ENCODE results near the gene ERO1B.
A peak's percentile ranks its signal among the peaks of the same experiment; 100 is the strongest.
"Not testable (repeated sequence)": the region's sequence is repeated elsewhere in the genome, so short reads cannot be mapped to it uniquely, and the experiment has no call there.

The ERO1B gene

GRCh38 chr1:236281654-236282424, at the start of gene ERO1B:
ERO1B (minus strand) TSS chr1:236281958; CDS start chr1:236281783, 175 bp downstream.
- peak; percentile 98 for DNase-seq

DNA sequence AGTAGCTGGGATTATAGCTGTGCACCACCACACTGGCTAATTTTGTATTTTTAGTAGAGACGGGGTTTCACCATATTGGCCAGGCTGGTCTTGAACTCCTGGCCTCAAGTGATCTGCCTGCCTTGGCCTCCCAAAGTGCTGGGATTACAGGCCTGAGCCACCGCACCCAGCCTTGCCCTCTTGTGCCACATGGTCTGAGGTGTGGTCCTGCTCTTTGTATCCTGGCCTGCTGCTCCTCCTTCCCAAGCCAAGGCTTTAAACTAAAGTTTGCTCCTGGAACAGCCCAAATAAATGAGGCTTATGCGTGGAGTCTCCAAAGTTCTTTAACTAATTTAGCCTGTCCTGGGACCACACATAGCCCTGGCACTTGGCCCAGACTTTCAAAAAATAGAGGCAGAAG, 49.7 kb upstream of the ERO1B start:
- not testable (repeated sequence) for DNase-seq

GRCh38 chr1:236326432-236326831, 44.7 kb upstream of the ERO1B start:
- DNase-seq: no peak

DNA sequence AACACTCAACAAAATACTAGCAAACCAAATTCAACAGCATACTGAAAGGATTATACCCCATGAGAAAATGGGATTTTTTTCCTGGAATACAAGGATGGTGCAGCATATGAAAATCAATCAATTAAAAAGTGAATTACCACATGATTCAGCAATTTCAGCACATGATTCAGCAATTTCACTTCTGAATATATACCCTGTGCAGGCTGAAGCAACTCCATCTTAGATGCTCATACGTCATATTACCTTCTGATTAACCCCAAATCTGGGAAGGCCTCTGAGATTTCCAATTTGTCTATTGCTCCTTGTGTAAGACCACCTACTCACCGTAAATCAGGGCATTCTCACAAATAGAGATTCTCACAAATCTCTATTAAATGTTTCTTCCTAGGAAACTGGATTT, 43.8 kb upstream of the ERO1B start:
- no peak for DNase-seq

GRCh38 chr1:236323819-236324411, 42.2 kb upstream of the ERO1B start:
- no peak for DNase-seq

GRCh38 chr1:236322566-236323409, 41.0 kb upstream of the ERO1B start:
- no peak for DNase-seq

GRCh38 chr1:236321101-236321500, 39.3 kb upstream of the ERO1B start:
- no peak for DNase-seq

- DNase-seq: no peak
Observed at GRCh38 chr1:236320671-236321070, 38.9 kb upstream of the ERO1B start.

DNA sequence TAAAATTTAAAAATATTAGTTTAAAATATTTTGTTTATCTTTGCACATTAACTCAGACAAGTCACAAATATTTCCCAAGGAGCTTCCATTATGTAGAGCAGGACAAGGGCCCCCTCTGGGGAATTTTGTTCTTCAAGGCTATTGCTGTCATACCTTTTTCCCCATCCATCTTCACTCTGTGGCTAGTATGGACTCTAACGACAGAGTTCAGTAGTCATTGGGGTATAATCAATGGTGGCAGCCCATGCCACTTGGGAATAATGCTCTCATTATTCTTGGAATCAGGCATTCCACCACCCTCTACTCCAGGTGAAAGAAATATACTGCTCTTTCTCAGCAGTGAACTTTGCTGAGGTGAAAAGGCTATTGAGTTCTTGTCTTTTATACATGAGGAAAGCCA, 38.5 kb upstream of the ERO1B start:
- no peak for DNase-seq

GRCh38 chr1:236316437-236316836, 34.7 kb upstream of the ERO1B start:
- no peak for DNase-seq

DNA sequence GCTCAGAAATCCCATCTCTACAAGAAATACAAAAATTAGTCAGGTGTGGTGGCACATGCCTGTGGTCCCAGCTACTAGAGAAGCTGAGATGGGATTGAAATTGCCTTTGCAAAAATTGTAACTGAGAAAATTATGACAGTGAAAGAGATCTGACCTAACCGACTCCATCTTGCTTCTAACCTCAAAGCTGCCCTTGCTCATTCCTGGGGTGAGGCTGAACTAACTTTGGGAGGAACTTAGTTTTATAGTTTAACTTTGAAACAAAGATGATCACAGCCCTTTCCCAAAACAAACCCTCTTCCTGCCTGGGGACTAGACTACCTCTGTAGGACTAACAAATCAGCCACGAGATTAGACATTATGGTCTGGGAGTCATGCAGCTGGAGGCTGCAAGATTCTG, 33.8 kb upstream of the ERO1B start:
- no peak for DNase-seq

GRCh38 chr1:236315092-236315491, 33.3 kb upstream of the ERO1B start:
- no peak for DNase-seq

DNA sequence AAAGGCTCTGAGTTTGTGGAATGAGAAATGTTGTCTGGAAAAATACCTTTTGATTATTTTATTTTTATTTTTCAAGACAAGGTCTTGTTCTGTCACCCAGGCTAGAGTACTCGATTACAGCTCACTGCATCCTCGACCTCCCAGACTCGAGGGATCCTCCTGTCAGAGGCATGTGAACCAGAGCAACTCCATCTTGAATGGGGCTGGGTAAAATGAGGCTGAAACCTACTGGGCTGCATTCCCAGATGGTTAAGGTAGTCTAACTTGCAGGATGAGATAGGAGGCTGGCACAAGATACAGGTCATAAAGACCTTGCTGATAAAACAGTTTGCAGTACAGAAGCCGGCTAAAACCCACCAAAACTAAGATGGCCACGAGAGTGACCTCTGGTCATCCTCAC, 32.3 kb upstream of the ERO1B start:
- DNase-seq: not testable (repeated sequence)

- no peak for DNase-seq
Observed at GRCh38 chr1:236313427-236313826, 31.7 kb upstream of the ERO1B start.

DNA sequence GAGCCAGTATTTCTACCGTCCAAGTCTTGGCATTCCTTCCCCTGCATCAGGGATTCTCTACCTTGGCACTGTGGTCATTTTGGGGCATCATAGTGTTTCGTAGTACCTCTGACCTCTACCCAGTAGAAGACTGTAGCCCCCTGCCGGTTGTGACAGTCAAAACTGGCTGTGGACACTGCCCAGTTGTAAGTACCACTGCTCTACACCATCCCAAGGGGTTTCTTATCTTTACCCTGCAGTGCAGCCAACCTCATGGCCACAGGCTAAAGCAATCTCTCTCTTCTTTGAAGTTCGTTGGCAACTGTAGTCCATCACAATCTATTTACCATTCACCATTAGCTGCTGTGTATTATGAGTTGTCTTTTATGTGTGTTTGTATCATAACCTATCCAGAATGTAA, 29.3 kb upstream of the ERO1B start:
- no peak for DNase-seq

DNA sequence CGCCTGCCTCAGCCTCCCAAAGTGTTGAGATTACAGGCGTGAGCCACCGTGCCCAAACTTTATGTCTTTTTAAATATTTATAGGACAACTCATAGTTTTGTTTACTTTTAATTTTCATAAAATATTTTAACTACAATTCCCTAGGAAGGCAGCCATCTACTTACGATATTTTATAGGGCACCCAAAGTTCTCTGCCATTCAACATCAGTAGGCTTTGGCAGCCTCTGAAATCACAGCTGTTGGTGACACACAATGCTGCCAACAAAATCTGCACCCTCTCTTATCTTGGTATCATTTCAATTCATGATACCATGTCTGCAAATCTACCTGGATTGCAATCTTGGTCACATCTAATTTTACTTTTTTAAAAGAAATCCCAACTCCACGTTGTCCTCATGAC, 27.1 kb upstream of the ERO1B start:
- no peak for DNase-seq

DNA sequence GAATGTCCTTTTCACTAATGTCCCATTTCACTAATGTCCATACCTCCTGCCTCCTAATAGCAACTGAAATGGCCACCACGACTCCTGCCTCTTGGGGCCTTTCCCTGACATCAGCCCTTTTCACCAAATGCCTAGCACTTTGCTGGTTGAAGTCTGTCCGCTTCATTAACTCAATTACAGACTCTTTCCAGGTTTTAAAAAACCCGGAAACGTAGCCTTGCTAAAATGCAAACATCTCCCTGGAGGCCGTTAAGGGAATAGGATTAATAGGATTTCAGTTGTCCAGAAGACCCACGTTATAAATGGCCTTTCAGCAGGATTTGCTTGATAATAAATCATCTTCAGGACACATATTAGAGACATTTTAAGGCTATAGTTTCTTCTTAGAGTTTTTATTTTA, 25.7 kb upstream of the ERO1B start:
- no peak for DNase-seq

DNA sequence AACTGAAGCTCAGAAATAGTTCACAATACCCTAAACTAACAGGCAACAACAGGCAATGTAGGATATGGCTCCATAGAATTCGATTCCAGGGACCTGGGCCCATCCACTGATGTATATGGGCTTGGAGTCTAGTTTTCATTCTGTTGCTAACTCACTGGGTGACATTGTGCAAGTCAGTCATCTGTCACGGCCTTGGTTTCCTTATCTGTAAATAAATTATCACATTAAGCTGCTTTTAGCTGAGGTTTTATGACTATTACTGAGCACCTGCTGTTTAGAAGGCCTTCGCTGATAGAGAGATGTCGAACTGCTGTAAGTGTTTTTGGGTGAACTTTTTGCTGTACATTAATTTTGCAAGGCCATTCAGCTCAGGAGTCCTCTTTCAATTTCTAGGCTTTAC, 22.9 kb upstream of the ERO1B start:
- no peak for DNase-seq

- DNase-seq: peak; percentile 30
Observed at GRCh38 chr1:236303675-236304074, 21.9 kb upstream of the ERO1B start.

GRCh38 chr1:236302941-236303340, 21.2 kb upstream of the ERO1B start:
- no peak for DNase-seq

GRCh38 chr1:236301958-236302335, 20.2 kb upstream of the ERO1B start:
- DNase-seq: no peak

- DNase-seq: no peak
Observed at GRCh38 chr1:236301080-236301957, 19.6 kb upstream of the ERO1B start.

DNA sequence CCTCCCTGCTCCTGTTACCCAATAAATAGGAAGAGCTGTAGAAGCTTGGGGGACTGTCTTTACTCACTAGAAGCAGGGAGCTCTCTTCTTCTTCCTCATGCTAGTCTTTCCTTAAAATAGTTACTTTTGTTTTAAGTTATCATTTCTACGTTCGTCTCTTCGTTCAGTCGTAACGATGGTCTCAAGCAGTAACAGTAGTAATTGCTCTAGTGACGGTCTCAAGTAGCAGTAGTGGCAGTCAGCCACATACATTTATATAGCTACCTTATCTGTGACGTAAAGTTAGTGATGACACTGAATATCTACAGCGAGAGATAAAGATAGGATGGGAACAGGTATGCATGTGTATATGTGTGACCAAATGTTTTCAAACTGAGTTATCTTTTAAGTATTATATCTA, 15.4 kb upstream of the ERO1B start:
- DNase-seq: no peak

Measured in CD4-positive, alpha-beta T cell treated with Interleukin-17A for 4 hours (primary cell).